ENCODE data around the gene TBC1D19.
"Not testable (repeated sequence)": the region's sequence is repeated elsewhere in the genome, so short reads cannot be mapped to it uniquely, and the experiment has no call there.

Gene TBC1D19

GRCh38 chr4:26682436-26682835 lies 98.6 kb downstream of the TBC1D19 start:
- DNase-seq (ENCODE audit: low read depth, low spot score) = no peak

GRCh38 chr4:26685250-26685649 lies 101.4 kb downstream of the TBC1D19 start:
- DNase-seq (ENCODE audit: low read depth, low spot score) = no peak

GRCh38 chr4:26687728-26688127 lies 103.8 kb downstream of the TBC1D19 start:
- no peak for DNase-seq (ENCODE audit: low read depth, low spot score)

GRCh38 chr4:26690506-26690905 lies 106.6 kb downstream of the TBC1D19 start:
- no peak for DNase-seq (ENCODE audit: low read depth, low spot score)

- no peak for DNase-seq (ENCODE audit: low read depth, low spot score)
These were observed 108.3 kb downstream of the TBC1D19 start for GRCh38 chr4:26692014-26692726.

GRCh38 chr4:26694131-26694530 lies 110.2 kb downstream of the TBC1D19 start:
- DNase-seq (ENCODE audit: low read depth, low spot score) = not testable (repeated sequence)

- DNase-seq (ENCODE audit: low read depth, low spot score) = no peak
These were observed 116.2 kb downstream of the TBC1D19 start for GRCh38 chr4:26700110-26700509.

- no peak for DNase-seq (ENCODE audit: low read depth, low spot score)
These were observed 117.2 kb downstream of the TBC1D19 start for GRCh38 chr4:26701095-26701494.

- no peak for DNase-seq (ENCODE audit: low read depth, low spot score)
These were observed 117.9 kb downstream of the TBC1D19 start for GRCh38 chr4:26701786-26702227.

- DNase-seq (ENCODE audit: low read depth, low spot score) = no peak
These were observed 123.5 kb downstream of the TBC1D19 start for GRCh38 chr4:26707342-26707741.

- no peak for DNase-seq (ENCODE audit: low read depth, low spot score)
These were observed 125.4 kb downstream of the TBC1D19 start for GRCh38 chr4:26709246-26709645.

GRCh38 chr4:26713563-26714151 lies 129.8 kb downstream of the TBC1D19 start:
- no peak for DNase-seq (ENCODE audit: low read depth, low spot score)

- no peak for DNase-seq (ENCODE audit: low read depth, low spot score)
These were observed 131.9 kb downstream of the TBC1D19 start for GRCh38 chr4:26715636-26716242.

- DNase-seq (ENCODE audit: low read depth, low spot score) = no peak
These were observed 133.4 kb downstream of the TBC1D19 start for GRCh38 chr4:26717332-26717731.

- DNase-seq (ENCODE audit: low read depth, low spot score) = no peak
These were observed 136.2 kb downstream of the TBC1D19 start for GRCh38 chr4:26719954-26720552.

GRCh38 chr4:26721685-26722084 lies 137.8 kb downstream of the TBC1D19 start:
- no peak for DNase-seq (ENCODE audit: low read depth, low spot score)

- no peak for DNase-seq (ENCODE audit: low read depth, low spot score)
These were observed 139.3 kb downstream of the TBC1D19 start for GRCh38 chr4:26723216-26723615.

GRCh38 chr4:26724534-26724933 lies 140.7 kb downstream of the TBC1D19 start:
- no peak for DNase-seq (ENCODE audit: low read depth, low spot score)

- DNase-seq (ENCODE audit: low read depth, low spot score) = no peak
These were observed 142.9 kb downstream of the TBC1D19 start for GRCh38 chr4:26726655-26727387.

- no peak for DNase-seq (ENCODE audit: low read depth, low spot score)
These were observed 144.0 kb downstream of the TBC1D19 start for GRCh38 chr4:26727844-26728243.

- no peak for DNase-seq (ENCODE audit: low read depth, low spot score)
These were observed 145.1 kb downstream of the TBC1D19 start for GRCh38 chr4:26729027-26729426.

- no peak for DNase-seq (ENCODE audit: low read depth, low spot score)
These were observed 145.7 kb downstream of the TBC1D19 start for GRCh38 chr4:26729547-26729946.
